SK-N-SH treated with all-trans-retinoic acid at 6 μM for 48 hours (cell line): Measurements from ENCODE around the gene IL4I1.

Experiments
- ATAC-seq: fragments of 200-7000 bp; cut with Tn5 transposase; 3 replicates; pipeline ENCODE4 v1.9.1; 2020; ENCODE audit warnings: mild to moderate bottlenecking, moderate library complexity
- ARNTL ChIP-seq: fragments of 450-650 bp; formaldehyde crosslinking; IDR thresholded peaks from 2 replicates; pipeline ENCODE4 v1.5.0; 2020; ENCODE audit warnings: low read depth, mild to moderate bottlenecking, moderate library complexity, borderline replicate concordance
- BACH2 ChIP-seq: fragments of 250-450 bp; sonication (Bioruptor Pico); IDR thresholded peaks from 2 replicates; pipeline ENCODE4 v1.9.0; 2021; ENCODE audit warnings: mild to moderate bottlenecking, borderline replicate concordance
- CREB5 ChIP-seq: fragments of 250-450 bp; sonication (Bioruptor Pico); IDR thresholded peaks from 2 replicates; pipeline ENCODE4 v1.5.1; 2020; ENCODE audit warnings: low read depth, mild to moderate bottlenecking, moderate library complexity
- CSDC2 ChIP-seq: fragments of 250-450 bp; sonication (Bioruptor Pico); IDR thresholded peaks from 2 replicates; pipeline ENCODE4 v1.5.0; 2020; ENCODE audit warnings: mild to moderate bottlenecking, moderate library complexity
- CSRNP3 ChIP-seq: fragments of 250-450 bp; sonication (Bioruptor Pico); IDR thresholded peaks from 2 replicates; pipeline ENCODE4 v1.5.1; 2021; ENCODE audit warnings: mild to moderate bottlenecking, moderate library complexity
- ISL1 ChIP-seq: fragments of 250-450 bp; sonication (Bioruptor Pico); IDR thresholded peaks from 2 replicates; pipeline ENCODE4 v2.1.2; 2022; ENCODE audit warnings: mild to moderate bottlenecking, moderate library complexity
- OSR1 ChIP-seq: fragments of 250-450 bp; sonication (Bioruptor Pico); IDR thresholded peaks from 2 replicates; pipeline ENCODE4 v1.8.0; 2022; ENCODE audit warnings: moderate library complexity, mild to moderate bottlenecking, inconsistent platforms
- PATZ1 ChIP-seq: fragments of 250-450 bp; sonication (Bioruptor Pico); IDR thresholded peaks from 2 replicates; pipeline ENCODE4 v1.8.0; 2020; ENCODE audit warnings: mild to moderate bottlenecking, moderate library complexity, borderline replicate concordance
- POU6F1 ChIP-seq: fragments of 250-450 bp; sonication (Bioruptor Pico); IDR thresholded peaks from 2 replicates; pipeline ENCODE4 v1.8.0; 2021; ENCODE audit warnings: low read depth, mild to moderate bottlenecking, moderate library complexity, borderline replicate concordance
- PPARA ChIP-seq: fragments of 250-450 bp; sonication (Bioruptor Pico); IDR thresholded peaks from 2 replicates; pipeline ENCODE4 v1.5.0; 2020; ENCODE audit warnings: mild to moderate bottlenecking, borderline replicate concordance
- RARB ChIP-seq: fragments of 250-450 bp; sonication (Bioruptor Pico); IDR thresholded peaks from 2 replicates; pipeline ENCODE4 v1.8.0; 2021; ENCODE audit warnings: mild to moderate bottlenecking, moderate library complexity
- SNAI2 ChIP-seq: fragments of 250-450 bp; sonication (Bioruptor Pico); IDR thresholded peaks from 2 replicates; pipeline ENCODE4 v1.5.0; 2020; ENCODE audit warnings: mild to moderate bottlenecking, moderate library complexity
- TCF4 ChIP-seq: fragments of 250-450 bp; sonication (Bioruptor Pico); IDR thresholded peaks from 2 replicates; pipeline ENCODE4 v1.8.0; 2021; ENCODE audit warnings: mild to moderate bottlenecking, moderate library complexity, borderline replicate concordance
- TSHZ2 ChIP-seq: fragments of 250-450 bp; sonication (Bioruptor Pico); IDR thresholded peaks from 2 replicates; pipeline ENCODE4 v1.5.0; 2020; ENCODE audit warnings: mild to moderate bottlenecking, moderate library complexity
- ZC3H10 ChIP-seq: fragments of 250-450 bp; sonication (Bioruptor Pico); IDR thresholded peaks from 2 replicates; pipeline ENCODE4 v1.5.1; 2021; ENCODE audit warnings: mild to moderate bottlenecking, moderate library complexity
- ZFP3 ChIP-seq: fragments of 250-450 bp; sonication (Bioruptor Pico); IDR thresholded peaks from 2 replicates; pipeline ENCODE4 v1.5.0; 2020; ENCODE audit warnings: mild to moderate bottlenecking, moderate library complexity
- ZNF565 ChIP-seq: fragments of 450-650 bp; formaldehyde crosslinking; conservative IDR thresholded peaks from 2 replicates; pipeline ENCODE4 v1.5.0; 2020; ENCODE audit warnings: low read depth, mild to moderate bottlenecking, moderate library complexity
- ZNF70 ChIP-seq: fragments of 450-650 bp; formaldehyde crosslinking; IDR thresholded peaks from 2 replicates; pipeline ENCODE4 v1.5.0; 2020; ENCODE audit warnings: mild to moderate bottlenecking, moderate library complexity
- ZNF8 ChIP-seq: fragments of 450-650 bp; formaldehyde crosslinking; IDR thresholded peaks from 2 replicates; pipeline ENCODE4 v1.5.0; 2020; ENCODE audit warnings: mild to moderate bottlenecking, moderate library complexity

Gene IL4I1

GRCh38 chr19:49888510-49888824, 8.2 kb downstream of the IL4I1 start (continued):
- TF ChIP-seq CREB5 (CRISPR knock-in tag) (no peak), ZFP3 (CRISPR knock-in tag) (no peak), OSR1 (CRISPR knock-in tag) (no peak)

GRCh38 chr19:49887665-49888509, 8.8 kb downstream of the IL4I1 start:
- no peak for TF ChIP-seq ARNTL (CRISPR knock-in tag)
- no peak for ATAC-seq

- TF ChIP-seq SNAI2 (CRISPR knock-in tag), result no peak
- no peak for TF ChIP-seq ISL1
- TF ChIP-seq CREB5 (CRISPR knock-in tag), result no peak
- TF ChIP-seq PATZ1 (CRISPR knock-in tag), result no peak
- no peak for TF ChIP-seq POU6F1 (CRISPR knock-in tag)
- no peak for TF ChIP-seq CSRNP3
- no peak for TF ChIP-seq TSHZ2 (CRISPR knock-in tag)
- no peak for TF ChIP-seq ARNTL (CRISPR knock-in tag)
- no peak for TF ChIP-seq ZNF565
- TF ChIP-seq TCF4 (CRISPR knock-in tag), result no peak
- no peak for TF ChIP-seq ZNF70 (CRISPR knock-in tag)
- no peak for TF ChIP-seq ZFP3 (CRISPR knock-in tag)
- TF ChIP-seq BACH2 (CRISPR knock-in tag), result no peak
- TF ChIP-seq CSDC2 (CRISPR knock-in tag), result no peak
- TF ChIP-seq RARB (CRISPR knock-in tag), result no peak
- TF ChIP-seq OSR1 (CRISPR knock-in tag), result no peak
- no peak for TF ChIP-seq PPARA
- TF ChIP-seq ZC3H10, result no peak
- TF ChIP-seq ZNF8, result no peak
- no peak for ATAC-seq
These were observed 9.5 kb downstream of the IL4I1 start for GRCh38 chr19:49887037-49887664.
